DND-41 (cell line): ENCODE measurements around the gene ITGAV.
A peak's percentile ranks its signal among the peaks of the same experiment; 100 is the strongest.

Experiments used
- ATAC-seq: fragments of 200-7000 bp; cut with Tn5 transposase; 3 replicates; pipeline ENCODE4 v1.9.1; 2021; ENCODE audit warnings: low read depth; ENCODE audit not compliant: insufficient read depth
- DNase-seq: peaks from one replicate; pipeline ENCODE4 v3.0.0-alpha.2; 2020
- H2AFZ ChIP-seq: 2 replicates; pipeline ENCODE4 v1.6.0; 2012; ENCODE audit warnings: low read depth, low read length
- H3K27ac ChIP-seq: 2 replicates; pipeline ENCODE4 v1.5.1; 2012; ENCODE audit warnings: low read length, inconsistent platforms
- H3K27me3 ChIP-seq: fragments of 200-600 bp; sonication (generic); 2 replicates; pipeline ENCODE4 v1.6.0; 2012; ENCODE audit warnings: low read length, mild to moderate bottlenecking, inconsistent platforms; ENCODE audit not compliant: insufficient read depth, poor library complexity
- H3K36me3 ChIP-seq: 2 replicates; pipeline ENCODE4 v1.5.1; 2012; ENCODE audit warnings: low read length, inconsistent platforms; ENCODE audit not compliant: insufficient read depth
- H3K4me1 ChIP-seq: 2 replicates; pipeline ENCODE4 v1.5.1; 2012; ENCODE audit warnings: mild to moderate bottlenecking, low read length; ENCODE audit not compliant: insufficient read depth
- H3K4me2 ChIP-seq: 2 replicates; pipeline ENCODE4 v1.6.0; 2012; ENCODE audit warnings: mild to moderate bottlenecking, moderate library complexity, low read length, inconsistent platforms; ENCODE audit not compliant: insufficient read depth
- H3K4me3 ChIP-seq, 2 experiments: fragments of 200-600 bp in 1 of 2; shearing (Covaris generic) in 1 of 2; 2 replicates each; pipeline ENCODE4 v1.5.1; 2012 to 2016; ENCODE audit warnings: inconsistent platforms in 2 of 2, low read length in 2 of 2, mild to moderate bottlenecking in 2 of 2, low read depth in 1 of 2, moderate library complexity in 1 of 2
- H3K79me2 ChIP-seq: 2 replicates; pipeline ENCODE4 v1.6.0; 2012; ENCODE audit warnings: low read length, inconsistent platforms; ENCODE audit not compliant: insufficient read depth
- H3K9ac ChIP-seq: 2 replicates; pipeline ENCODE4 v1.6.0; 2012; ENCODE audit warnings: low read depth, mild to moderate bottlenecking, inconsistent platforms, low read length, moderate library complexity
- H3K9me3 ChIP-seq: 2 replicates; pipeline ENCODE4 v1.5.1; 2012; ENCODE audit warnings: low read length, moderate library complexity, mild to moderate bottlenecking, inconsistent platforms; ENCODE audit not compliant: insufficient read depth, severe bottlenecking
- H4K20me1 ChIP-seq: 2 replicates; pipeline ENCODE4 v1.6.0; 2012; ENCODE audit warnings: low read length; ENCODE audit not compliant: insufficient read depth
- CTCF ChIP-seq: IDR thresholded peaks from 2 replicates; pipeline ENCODE4 v1.5.1; 2012; ENCODE audit warnings: borderline replicate concordance, low read length, moderate library complexity, mild to moderate bottlenecking; ENCODE audit not compliant: poor library complexity, severe bottlenecking; ENCODE audit errors: extremely low read depth
- EZH2 ChIP-seq: IDR thresholded peaks from 3 replicates; pipeline ENCODE4 v1.6.1; 2012; ENCODE audit warnings: borderline replicate concordance, low read depth, mild to moderate bottlenecking, moderate library complexity, low read length, inconsistent platforms; ENCODE audit not compliant: severe bottlenecking

Gene ITGAV

GRCh38 chr2:186589612-186590349, at the start of gene ITGAV:
Gene ITGAV, plus strand, starts transcription at chr2:186590056. Its CDS starts 283 bp downstream, at chr2:186590339.
- peak within 1 kb of the TSS; percentile 84 for H3K4me2 ChIP-seq
- no peaks in the 10 kb centered on the region for H3K27me3 ChIP-seq
- peak within 1 kb of the TSS; percentile 66 for H3K27ac ChIP-seq
- peak within 1 kb of the TSS; percentile 59 to 65; a peak in 3 of 4 replicates for H3K4me3 ChIP-seq
- peak; percentile 97 for ATAC-seq
- no peaks in the 10 kb centered on the region for H3K9me3 ChIP-seq
- no peaks in the 10 kb centered on the region for H3K36me3 ChIP-seq
- peak within 1 kb of the TSS; percentile 67 for H3K9ac ChIP-seq
- H2AFZ ChIP-seq, result peak within 1 kb of the TSS; percentile 77
- TF ChIP-seq EZH2 (no peak), CTCF (no peak)
- H3K4me1 ChIP-seq, result peaks cover 29% of the 10 kb centered on the region
- peak; percentile 85 for DNase-seq
- H4K20me1 ChIP-seq, result no peaks in the 10 kb centered on the region
- peaks cover 12% of the 10 kb centered on the region for H3K79me2 ChIP-seq

- no peaks in the 10 kb centered on the region for H3K79me2 ChIP-seq
- no peak overlapping the region for H3K4me2 ChIP-seq
- H3K4me3 ChIP-seq, result no peak overlapping the region
- no peak overlapping the region for H2AFZ ChIP-seq
- no peaks in the 10 kb centered on the region for H3K9me3 ChIP-seq
- TF ChIP-seq CTCF (no peak), EZH2 (no peak)
- no peaks in the 10 kb centered on the region for H3K36me3 ChIP-seq
- no peaks in the 10 kb centered on the region for H4K20me1 ChIP-seq
- no peak overlapping the region for H3K9ac ChIP-seq
- no peaks in the 10 kb centered on the region for H3K4me1 ChIP-seq
- no peak for DNase-seq
- no peak for ATAC-seq
- H3K27ac ChIP-seq, result no peak overlapping the region
- H3K27me3 ChIP-seq, result no peaks in the 10 kb centered on the region
Observed at GRCh38 chr2:186540941-186541340, 48.9 kb upstream of the ITGAV start.

GRCh38 chr2:186542002-186542401, 47.9 kb upstream of the ITGAV start:
- no peak overlapping the region for H2AFZ ChIP-seq
- no peak for ATAC-seq
- H3K9me3 ChIP-seq, result no peaks in the 10 kb centered on the region
- no peak overlapping the region for H3K4me2 ChIP-seq
- no peak overlapping the region for H3K4me3 ChIP-seq
- no peaks in the 10 kb centered on the region for H4K20me1 ChIP-seq
- H3K79me2 ChIP-seq, result no peaks in the 10 kb centered on the region
- no peaks in the 10 kb centered on the region for H3K4me1 ChIP-seq
- no peaks in the 10 kb centered on the region for H3K27me3 ChIP-seq
- TF ChIP-seq CTCF (no peak), EZH2 (no peak)
- H3K27ac ChIP-seq, result no peak overlapping the region
- no peak for DNase-seq
- no peaks in the 10 kb centered on the region for H3K36me3 ChIP-seq
- no peak overlapping the region for H3K9ac ChIP-seq
